SK-N-SH treated with all-trans-retinoic acid at 6 μM for 48 hours (cell line): ENCODE results near the gene PLXDC2.

Experiments
- ATAC-seq: fragments of 200-7000 bp; cut with Tn5 transposase; 3 replicates; pipeline ENCODE4 v1.9.1; 2020; ENCODE audit warnings: mild to moderate bottlenecking, moderate library complexity
- ARNTL ChIP-seq: fragments of 450-650 bp; formaldehyde crosslinking; IDR thresholded peaks from 2 replicates; pipeline ENCODE4 v1.5.0; 2020; ENCODE audit warnings: low read depth, mild to moderate bottlenecking, moderate library complexity, borderline replicate concordance
- BACH2 ChIP-seq: fragments of 250-450 bp; sonication (Bioruptor Pico); IDR thresholded peaks from 2 replicates; pipeline ENCODE4 v1.9.0; 2021; ENCODE audit warnings: mild to moderate bottlenecking, borderline replicate concordance
- CREB5 ChIP-seq: fragments of 250-450 bp; sonication (Bioruptor Pico); IDR thresholded peaks from 2 replicates; pipeline ENCODE4 v1.5.1; 2020; ENCODE audit warnings: low read depth, mild to moderate bottlenecking, moderate library complexity
- CSRNP3 ChIP-seq: fragments of 250-450 bp; sonication (Bioruptor Pico); IDR thresholded peaks from 2 replicates; pipeline ENCODE4 v1.5.1; 2021; ENCODE audit warnings: mild to moderate bottlenecking, moderate library complexity
- ESRRG ChIP-seq: fragments of 250-450 bp; sonication (Bioruptor Pico); IDR thresholded peaks from 2 replicates; pipeline ENCODE4 v1.6.1; 2021; ENCODE audit warnings: mild to moderate bottlenecking
- GLIS3 ChIP-seq: fragments of 250-450 bp; sonication (Bioruptor Pico); IDR thresholded peaks from 2 replicates; pipeline ENCODE4 v1.5.0; 2020; ENCODE audit warnings: mild to moderate bottlenecking, moderate library complexity
- ISL1 ChIP-seq: fragments of 250-450 bp; sonication (Bioruptor Pico); IDR thresholded peaks from 2 replicates; pipeline ENCODE4 v2.1.2; 2022; ENCODE audit warnings: mild to moderate bottlenecking, moderate library complexity
- OSR1 ChIP-seq: fragments of 250-450 bp; sonication (Bioruptor Pico); IDR thresholded peaks from 2 replicates; pipeline ENCODE4 v1.8.0; 2022; ENCODE audit warnings: moderate library complexity, mild to moderate bottlenecking, inconsistent platforms
- PATZ1 ChIP-seq: fragments of 250-450 bp; sonication (Bioruptor Pico); IDR thresholded peaks from 2 replicates; pipeline ENCODE4 v1.8.0; 2020; ENCODE audit warnings: mild to moderate bottlenecking, moderate library complexity, borderline replicate concordance
- POU6F1 ChIP-seq: fragments of 250-450 bp; sonication (Bioruptor Pico); IDR thresholded peaks from 2 replicates; pipeline ENCODE4 v1.8.0; 2021; ENCODE audit warnings: low read depth, mild to moderate bottlenecking, moderate library complexity, borderline replicate concordance
- PPARA ChIP-seq: fragments of 250-450 bp; sonication (Bioruptor Pico); IDR thresholded peaks from 2 replicates; pipeline ENCODE4 v1.5.0; 2020; ENCODE audit warnings: mild to moderate bottlenecking, borderline replicate concordance
- RARB ChIP-seq: fragments of 250-450 bp; sonication (Bioruptor Pico); IDR thresholded peaks from 2 replicates; pipeline ENCODE4 v1.8.0; 2021; ENCODE audit warnings: mild to moderate bottlenecking, moderate library complexity
- TCF4 ChIP-seq: fragments of 250-450 bp; sonication (Bioruptor Pico); IDR thresholded peaks from 2 replicates; pipeline ENCODE4 v1.8.0; 2021; ENCODE audit warnings: mild to moderate bottlenecking, moderate library complexity, borderline replicate concordance
- TOX ChIP-seq: fragments of 250-450 bp; sonication (Bioruptor Pico); IDR thresholded peaks from 2 replicates; pipeline ENCODE4 v1.8.0; 2021; ENCODE audit warnings: mild to moderate bottlenecking, moderate library complexity, borderline replicate concordance
- TSHZ2 ChIP-seq: fragments of 250-450 bp; sonication (Bioruptor Pico); IDR thresholded peaks from 2 replicates; pipeline ENCODE4 v1.5.0; 2020; ENCODE audit warnings: mild to moderate bottlenecking, moderate library complexity
- ZC3H10 ChIP-seq: fragments of 250-450 bp; sonication (Bioruptor Pico); IDR thresholded peaks from 2 replicates; pipeline ENCODE4 v1.5.1; 2021; ENCODE audit warnings: mild to moderate bottlenecking, moderate library complexity
- ZFP3 ChIP-seq: fragments of 250-450 bp; sonication (Bioruptor Pico); IDR thresholded peaks from 2 replicates; pipeline ENCODE4 v1.5.0; 2020; ENCODE audit warnings: mild to moderate bottlenecking, moderate library complexity
- ZFP30 ChIP-seq: fragments of 450-650 bp; formaldehyde crosslinking; IDR thresholded peaks from 2 replicates; pipeline ENCODE4 v1.5.0; 2022; ENCODE audit warnings: mild to moderate bottlenecking, moderate library complexity
- ZNF70 ChIP-seq: fragments of 450-650 bp; formaldehyde crosslinking; IDR thresholded peaks from 2 replicates; pipeline ENCODE4 v1.5.0; 2020; ENCODE audit warnings: mild to moderate bottlenecking, moderate library complexity
- ZNF8 ChIP-seq: fragments of 450-650 bp; formaldehyde crosslinking; IDR thresholded peaks from 2 replicates; pipeline ENCODE4 v1.5.0; 2020; ENCODE audit warnings: mild to moderate bottlenecking, moderate library complexity

The PLXDC2 gene

GRCh38 chr10:19952224-19953010 is 136.2 kb downstream of the PLXDC2 start:
- TF ChIP-seq ZFP3, result no peak
- ATAC-seq, result peak; percentile 80

GRCh38 chr10:19954601-19955000 is 138.4 kb downstream of the PLXDC2 start:
- TF ChIP-seq BACH2 (CRISPR knock-in tag) (no peak), ARNTL (CRISPR knock-in tag) (no peak), TSHZ2 (CRISPR knock-in tag) (no peak), ZNF8 (no peak), CSRNP3 (no peak), PPARA (CRISPR knock-in tag) (no peak), ZNF70 (CRISPR knock-in tag) (no peak), TCF4 (CRISPR knock-in tag) (no peak), ZFP3 (no peak), ISL1 (CRISPR knock-in tag) (no peak), ESRRG (no peak), POU6F1 (no peak), GLIS3 (CRISPR knock-in tag) (no peak), OSR1 (no peak), ZC3H10 (CRISPR knock-in tag) (no peak)
- no peak for ATAC-seq

GRCh38 chr10:19956516-19957032 is 140.3 kb downstream of the PLXDC2 start:
- TF ChIP-seq CREB5 (CRISPR knock-in tag), result no peak
- no peak for TF ChIP-seq RARB
- no peak for TF ChIP-seq TOX
- no peak for TF ChIP-seq ESRRG
- TF ChIP-seq POU6F1, result no peak
- TF ChIP-seq, all 23 proteins: peak for 0

GRCh38 chr10:19958787-19959186 is 142.6 kb downstream of the PLXDC2 start:
- no peak for ATAC-seq
- TF ChIP-seq TSHZ2 (CRISPR knock-in tag) (no peak), TCF4 (CRISPR knock-in tag) (no peak), PPARA (CRISPR knock-in tag) (no peak), PATZ1 (CRISPR knock-in tag) (no peak), ZFP30 (CRISPR knock-in tag) (no peak), ZFP3 (no peak), CREB5 (CRISPR knock-in tag) (no peak), OSR1 (no peak), ISL1 (CRISPR knock-in tag) (no peak)

More at GRCh38 chr10:19956516-19957032, 140.3 kb downstream of the PLXDC2 start:
- no peak for ATAC-seq
